Stimulated activated CD8-positive, alpha-beta memory T cell treated with anti-CD3 and anti-CD28 coated beads, Interleukin-4, amount 100 ng/mL, for 24 hours (primary cell): ENCODE results near the gene VPS8.
"Not testable (repeated sequence)": the region's sequence is repeated elsewhere in the genome, so short reads cannot be mapped to it uniquely, and the experiment has no call there.

Source experiments
- DNase-seq: peaks from one replicate; pipeline ENCODE4 v3.0.0-alpha.2; 2020; ENCODE audit warnings: low read depth

VPS8 gene

GRCh38 chr3:184985586-184985985, 173.6 kb downstream of the VPS8 start:
- no peak for DNase-seq

DNA sequence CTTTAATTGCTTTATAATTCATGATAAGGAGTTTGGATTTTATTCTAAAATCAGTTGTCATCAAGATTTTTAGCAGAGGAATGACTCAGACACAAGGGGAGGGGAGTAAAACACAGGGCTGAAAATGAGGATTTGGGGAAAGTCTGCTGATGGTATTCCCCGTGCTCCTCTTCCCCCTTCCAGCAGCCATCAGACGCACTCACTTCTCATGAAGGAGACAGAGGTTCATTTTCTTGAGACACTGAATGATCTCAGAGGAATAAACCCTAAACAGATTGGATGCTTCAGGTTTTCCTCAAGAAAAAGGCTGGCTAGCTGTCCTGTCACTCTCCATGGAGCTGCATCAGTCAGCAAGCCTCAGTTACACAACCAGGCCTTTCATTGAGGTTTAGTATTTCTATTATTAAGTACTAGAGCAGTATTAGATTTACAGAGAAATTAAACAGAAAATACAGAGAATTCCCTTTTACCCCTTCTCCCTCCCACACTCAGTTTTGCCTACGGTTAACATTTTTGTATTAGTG, 174.5 kb downstream of the VPS8 start:
- no peak for DNase-seq

DNA sequence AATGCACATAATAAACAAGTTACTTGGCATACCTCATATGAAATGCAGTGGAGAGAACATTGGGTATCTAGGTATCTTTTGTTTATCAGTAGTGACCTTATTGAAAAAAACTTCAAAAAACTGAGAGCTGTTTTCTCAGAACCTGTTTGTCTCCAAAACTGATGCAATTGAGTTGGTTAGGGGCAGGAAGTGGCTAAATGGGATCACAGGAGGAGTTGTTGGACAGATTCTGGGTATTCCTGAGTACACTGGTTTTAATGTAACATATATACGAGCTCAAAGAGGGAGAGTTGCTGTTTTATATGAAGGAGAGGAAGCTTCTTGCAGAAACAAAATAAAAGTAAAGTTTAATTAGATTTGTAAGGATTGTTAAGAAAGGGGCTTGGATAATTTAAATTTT, 181.4 kb downstream of the VPS8 start:
- no peak for DNase-seq

GRCh38 chr3:185003876-185004275, 191.9 kb downstream of the VPS8 start:
- not testable (repeated sequence) for DNase-seq

DNA sequence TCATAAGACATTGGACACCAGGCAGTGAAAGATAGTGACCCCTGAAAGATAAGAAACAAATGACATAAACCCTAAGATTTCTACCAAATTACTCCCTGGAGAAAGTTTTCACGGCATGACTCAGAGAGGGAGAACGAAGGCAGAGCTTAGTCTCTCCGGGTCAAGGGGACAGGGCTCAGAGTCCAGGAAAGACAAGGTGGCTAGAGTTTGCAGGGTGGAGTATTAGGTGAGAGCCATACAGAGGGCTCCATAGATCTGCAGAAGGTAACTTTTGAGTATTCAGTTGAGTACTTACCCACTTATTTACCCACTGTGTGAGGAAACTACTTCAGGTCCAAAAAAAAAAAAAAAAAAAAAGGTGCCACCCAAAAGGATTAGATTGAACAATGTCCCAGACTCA, 197.7 kb downstream of the VPS8 start:
- DNase-seq: no peak

DNA sequence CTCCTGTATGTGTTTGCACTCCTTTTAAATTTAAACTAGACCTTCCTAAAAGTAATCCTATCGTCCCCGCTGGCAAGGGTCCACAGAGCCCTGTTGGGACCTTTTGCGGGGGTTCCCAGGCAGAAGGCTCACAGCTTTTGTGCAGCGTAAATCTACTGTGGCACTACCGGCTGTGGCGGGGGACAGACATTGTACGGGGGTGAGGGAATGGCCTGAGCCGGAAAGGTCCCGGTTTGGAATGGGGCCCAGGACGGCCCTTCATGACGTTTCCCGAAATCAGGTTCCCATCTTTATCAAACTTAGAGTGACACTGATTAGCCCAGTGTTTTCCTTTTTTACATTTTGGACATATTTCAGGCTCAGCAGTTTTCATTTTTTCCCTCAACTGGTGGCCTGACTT, 205.6 kb downstream of the VPS8 start:
- DNase-seq: not testable (repeated sequence)

DNA sequence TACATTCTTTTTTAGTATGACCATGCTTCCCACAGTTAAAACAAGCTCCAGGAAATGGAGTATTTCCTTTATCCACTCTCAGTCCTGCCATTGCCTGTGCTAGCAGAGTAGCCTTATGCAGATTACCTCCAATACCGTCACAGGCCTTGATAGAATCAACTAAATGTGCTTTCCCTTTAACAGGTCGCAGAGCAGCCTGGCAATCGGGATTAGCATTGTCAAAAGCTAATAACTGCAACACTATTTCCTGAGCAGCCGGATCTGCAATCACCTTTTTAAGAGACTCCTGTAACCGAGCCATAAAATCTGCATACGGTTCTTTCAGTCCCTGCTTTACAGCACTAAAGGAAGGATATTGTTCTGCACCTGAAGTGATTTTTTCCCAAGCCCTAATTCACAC, 206.0 kb downstream of the VPS8 start:
- DNase-seq: not testable (repeated sequence)

DNA sequence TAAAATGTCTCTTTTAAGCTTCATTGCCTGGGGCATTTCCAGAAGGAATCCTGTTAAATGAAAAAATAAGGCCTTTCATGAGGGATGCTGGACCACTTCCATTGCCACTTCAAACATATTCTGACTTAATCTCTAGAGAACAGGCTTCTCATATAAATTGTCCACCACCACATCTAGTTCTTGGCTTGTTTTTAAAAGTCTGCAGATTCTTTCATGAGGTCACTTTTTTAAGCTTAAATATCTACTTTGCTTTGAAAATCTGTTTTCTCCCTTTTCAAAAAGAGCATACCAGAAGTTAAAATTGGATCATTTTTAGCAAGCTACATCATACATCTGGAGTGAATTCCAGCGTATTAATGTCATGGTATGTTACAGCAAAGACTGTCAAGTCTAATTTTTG, 209.3 kb downstream of the VPS8 start:
- no peak for DNase-seq

DNA sequence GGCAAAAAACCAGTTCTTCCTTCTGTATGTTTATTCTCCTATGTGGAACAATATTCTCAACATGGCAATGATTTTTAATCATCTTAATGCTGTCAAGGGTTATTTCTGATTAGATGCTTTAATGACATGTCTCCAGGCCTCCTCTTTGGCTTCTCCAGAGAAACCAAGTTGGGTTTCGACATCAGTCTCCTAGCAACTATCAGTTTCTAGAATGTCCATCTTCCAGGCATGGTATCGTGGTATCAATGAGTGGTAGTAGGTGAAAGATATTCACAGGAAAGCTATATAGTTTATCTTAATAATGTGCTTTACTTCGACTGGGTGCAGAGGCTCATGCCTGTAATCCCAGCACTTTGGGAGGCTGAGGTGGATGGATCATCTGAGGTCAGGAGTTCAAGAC, 212.4 kb downstream of the VPS8 start:
- no peak for DNase-seq

GRCh38 chr3:185024966-185025365, 213.0 kb downstream of the VPS8 start:
- DNase-seq: no peak

DNA sequence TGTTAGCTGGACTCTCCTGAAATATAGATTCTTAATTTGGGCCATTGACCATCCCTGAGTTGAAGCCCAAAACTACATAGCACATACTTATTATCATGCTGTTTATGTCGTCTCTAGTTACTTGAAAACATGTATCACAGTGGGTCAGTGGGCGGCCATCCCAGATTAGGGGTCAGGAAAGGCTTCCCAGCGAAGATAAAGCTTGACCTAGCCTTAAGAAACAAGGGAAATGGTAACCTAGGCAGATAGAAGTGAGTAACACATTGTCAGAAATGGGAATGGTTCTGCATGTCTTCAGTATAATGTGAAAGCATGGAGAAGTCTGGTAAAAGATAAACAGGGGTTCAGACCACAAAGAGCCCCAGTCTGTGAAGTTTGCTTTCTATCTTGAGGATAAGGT, 216.2 kb downstream of the VPS8 start:
- no peak for DNase-seq

DNA sequence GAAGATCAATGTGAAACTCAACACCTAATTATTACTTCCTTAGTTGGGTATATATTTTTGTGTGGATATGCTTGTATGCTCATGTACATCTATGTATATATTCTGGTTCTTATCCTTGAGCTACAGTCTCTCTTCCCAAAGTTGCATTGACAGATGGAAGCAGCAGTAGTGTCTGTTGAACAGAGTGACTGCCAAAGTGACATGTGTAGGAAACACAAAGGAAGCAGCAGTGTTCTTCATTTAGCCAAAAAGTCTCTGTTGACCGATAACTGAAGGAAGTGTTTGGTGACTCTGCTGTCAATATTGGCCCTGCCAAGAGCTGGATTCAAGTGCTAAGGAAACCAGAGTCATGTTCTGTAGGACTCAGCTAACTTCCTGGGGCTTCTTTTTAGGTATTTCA, 217.1 kb downstream of the VPS8 start:
- no peak for DNase-seq

- DNase-seq: no peak
Observed at GRCh38 chr3:185030399-185030798, 218.4 kb downstream of the VPS8 start.

DNA sequence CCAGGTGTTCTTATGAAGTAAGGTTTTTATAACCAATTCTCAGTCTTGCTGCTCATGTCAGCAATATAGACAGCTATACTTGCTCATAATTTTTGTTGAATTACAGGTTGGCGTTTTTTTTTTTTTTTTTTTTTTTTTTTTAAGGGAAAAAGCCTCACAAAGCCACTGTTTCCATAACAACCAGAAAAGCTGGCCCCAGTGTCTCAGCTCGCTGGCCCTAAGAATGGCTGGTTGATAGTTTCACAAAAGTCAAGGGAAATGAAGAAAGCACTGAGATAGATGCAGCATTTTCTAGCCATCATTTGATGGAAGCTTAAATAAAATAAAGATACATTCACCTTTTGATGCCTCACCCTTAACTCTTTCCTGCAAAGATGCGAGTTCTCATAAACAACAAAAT, 219.0 kb downstream of the VPS8 start:
- DNase-seq: no peak

- no peak for DNase-seq
Observed at GRCh38 chr3:185037801-185038200, 225.8 kb downstream of the VPS8 start.

GRCh38 chr3:185040425-185040824, 228.5 kb downstream of the VPS8 start:
- DNase-seq: no peak

DNA sequence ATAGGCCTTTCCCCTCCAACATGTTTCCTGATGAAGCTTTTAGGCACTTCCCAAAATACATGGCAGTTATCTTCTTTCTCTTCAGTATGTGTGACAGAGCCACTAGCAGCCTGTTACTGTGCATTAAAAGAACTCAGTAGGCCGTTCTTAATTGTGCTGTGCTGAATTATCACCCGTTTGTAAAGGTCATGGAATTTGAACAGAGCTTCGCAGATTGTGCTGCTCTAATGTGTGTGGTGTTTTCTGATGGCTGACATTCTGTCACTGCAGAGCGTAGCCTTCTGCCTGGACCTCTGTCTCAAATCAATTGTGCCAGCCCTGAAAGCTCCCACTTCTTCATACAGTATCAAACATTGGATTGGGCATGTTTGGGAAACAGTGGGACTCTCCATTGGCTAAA, 229.6 kb downstream of the VPS8 start:
- DNase-seq: no peak

DNA sequence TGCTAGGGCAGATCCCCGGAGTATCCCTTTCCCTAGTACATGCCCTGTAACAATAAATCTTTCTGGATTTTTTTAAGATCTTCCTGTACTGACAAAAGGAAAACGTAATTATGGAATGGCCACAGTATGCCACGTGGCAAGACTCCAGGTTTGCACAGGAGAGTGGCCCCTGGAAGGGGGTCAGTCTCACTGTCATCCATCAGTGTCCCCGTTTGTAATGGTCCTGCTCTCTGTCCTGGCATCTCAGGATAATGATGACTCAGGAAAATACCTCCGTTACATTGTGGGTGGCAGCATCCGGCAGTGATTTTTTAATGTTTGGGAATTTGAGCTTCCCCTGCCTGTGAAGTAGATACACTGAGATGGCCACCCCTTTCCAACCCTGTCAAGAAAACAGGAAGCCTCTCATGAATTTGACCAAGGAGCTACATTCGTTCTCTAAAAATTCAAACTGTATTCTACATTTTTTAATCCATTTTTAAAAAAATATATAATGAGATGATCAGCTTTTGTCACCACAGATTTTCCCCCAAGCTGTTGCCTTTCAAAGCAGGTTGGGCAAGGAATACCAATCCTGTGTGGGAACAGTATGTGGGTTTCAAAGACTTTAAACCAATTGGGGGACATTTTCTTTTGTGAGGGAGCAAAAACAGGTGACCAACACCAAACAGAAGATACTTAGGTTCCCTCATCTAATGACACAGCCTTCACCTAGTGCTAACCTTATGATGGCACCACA, 230.5 kb downstream of the VPS8 start:
- DNase-seq: no peak

DNA sequence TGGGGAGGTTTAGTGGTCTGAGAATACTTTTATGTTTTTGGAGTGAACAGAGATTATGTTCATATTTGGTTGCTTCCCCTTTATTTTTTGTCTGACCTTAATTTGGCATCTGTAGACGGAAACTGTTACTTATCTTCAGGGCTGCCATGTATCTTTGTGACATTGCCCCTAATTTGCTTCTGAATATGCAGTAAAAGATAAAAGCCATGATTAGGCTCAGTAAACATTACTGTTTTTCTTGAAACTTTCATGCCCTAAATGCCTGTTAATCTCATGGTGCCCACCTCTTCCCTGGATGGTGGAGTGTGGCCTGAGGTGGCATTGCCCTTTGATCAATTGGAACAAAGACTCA, 234.2 kb downstream of the VPS8 start:
- no peak for DNase-seq

DNA sequence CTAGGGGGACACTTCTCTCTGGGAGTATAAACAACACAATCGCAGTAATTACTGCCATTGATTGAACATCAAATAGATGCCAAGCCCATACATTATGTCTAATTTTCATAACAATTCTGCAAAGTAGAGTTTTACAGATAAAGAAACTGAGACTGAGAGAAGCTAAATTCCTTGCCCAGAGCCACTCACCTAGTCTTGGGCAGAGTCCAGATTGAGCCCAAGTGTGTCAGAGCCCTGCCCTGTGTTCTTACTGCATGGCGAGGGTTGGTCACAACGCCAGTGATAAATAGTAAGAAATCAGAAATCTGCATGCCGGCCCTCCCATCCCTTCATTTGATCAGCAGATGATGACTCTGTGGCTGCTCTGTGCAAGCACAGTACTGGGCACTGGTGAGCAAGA, 234.6 kb downstream of the VPS8 start:
- DNase-seq: no peak

DNA sequence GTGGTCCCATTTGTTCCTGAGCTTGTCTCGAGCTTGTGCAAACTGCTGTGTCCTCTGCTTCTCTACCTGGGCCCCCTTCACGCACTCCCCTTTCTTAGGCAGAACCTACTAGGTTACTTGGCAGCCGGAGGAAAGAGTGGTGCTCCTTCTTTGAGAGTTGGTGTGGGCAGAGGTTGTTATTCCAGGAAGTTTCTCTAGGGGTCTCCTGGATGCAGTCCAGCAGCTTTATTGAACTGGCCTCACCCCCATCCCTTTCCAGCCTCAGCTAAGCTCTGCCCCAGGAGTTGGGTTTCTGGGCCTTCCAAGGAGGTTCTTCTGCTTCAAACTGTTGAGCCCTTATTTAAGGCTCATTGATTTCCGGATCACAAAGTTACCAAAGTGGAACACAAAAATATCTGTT, 237.7 kb downstream of the VPS8 start:
- DNase-seq: no peak

GRCh38 chr3:185051801-185052200, 239.8 kb downstream of the VPS8 start:
- no peak for DNase-seq

DNA sequence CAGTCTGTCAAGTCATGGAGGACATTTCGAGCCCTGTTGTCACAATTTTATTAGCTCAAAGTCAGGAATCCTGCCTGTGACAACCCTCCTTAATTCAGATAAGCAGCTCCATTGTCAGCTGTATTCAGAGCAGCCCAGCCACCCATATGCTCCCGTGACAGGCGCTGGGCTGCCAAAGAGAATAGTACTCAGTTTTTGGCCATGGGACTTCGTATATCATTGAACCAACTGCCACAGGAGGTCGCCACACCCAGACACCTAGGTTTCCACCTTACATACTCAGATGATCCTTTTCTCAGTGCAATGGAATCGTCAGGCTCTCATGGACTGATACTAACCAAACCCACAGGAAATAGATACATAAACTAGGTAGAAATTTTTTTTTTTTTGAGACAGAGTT, 240.7 kb downstream of the VPS8 start:
- DNase-seq: no peak

- no peak for DNase-seq
Observed at GRCh38 chr3:185056908-185057307, 244.9 kb downstream of the VPS8 start.
